Activated naive CD4-positive, alpha-beta T cell treated with anti-CD3 and anti-CD28 coated beads, Interleukin-2, amount 50 U/mL, for 24 hours (primary cell): ENCODE data around the gene FMNL1.
A peak's percentile ranks its signal among the peaks of the same experiment; 100 is the strongest.

Source experiments
- H3K27ac Mint-ChIP-seq: one replicate; pipeline ENCODE4 v1.8.0; 2021; ENCODE audit warnings: mild to moderate bottlenecking, mixed read lengths
- H3K27me3 Mint-ChIP-seq: one replicate; pipeline ENCODE4 v1.8.0; 2021; ENCODE audit warnings: mixed read lengths
- H3K36me3 Mint-ChIP-seq: one replicate; pipeline ENCODE4 v1.8.0; 2021; ENCODE audit warnings: mixed read lengths
- H3K4me1 Mint-ChIP-seq: one replicate; pipeline ENCODE4 v1.8.0; 2021; ENCODE audit warnings: mixed read lengths
- H3K4me3 Mint-ChIP-seq: one replicate; pipeline ENCODE4 v1.8.0; 2021; ENCODE audit warnings: mild to moderate bottlenecking, mixed read lengths
- H3K9me3 Mint-ChIP-seq: one replicate; pipeline ENCODE4 v1.8.0; 2021; ENCODE audit warnings: mixed read lengths

The FMNL1 gene

GRCh38 chr17:45289301-45290268, 67.9 kb downstream of the FMNL1 start:
- H3K27ac Mint-ChIP-seq = peak overlapping the region; percentile 83
- no peaks in the 10 kb centered on the region for H3K27me3 Mint-ChIP-seq
- H3K36me3 Mint-ChIP-seq = peaks cover 7% of the 10 kb centered on the region
- no peaks in the 10 kb centered on the region for H3K9me3 Mint-ChIP-seq
- no peak overlapping the region for H3K4me3 Mint-ChIP-seq
- H3K4me1 Mint-ChIP-seq = peaks cover 23% of the 10 kb centered on the region

GRCh38 chr17:45290269-45290765, 68.6 kb downstream of the FMNL1 start:
- H3K36me3 Mint-ChIP-seq = peaks cover 7% of the 10 kb centered on the region
- no peaks in the 10 kb centered on the region for H3K27me3 Mint-ChIP-seq
- no peaks in the 10 kb centered on the region for H3K9me3 Mint-ChIP-seq
- H3K4me1 Mint-ChIP-seq = peaks cover 26% of the 10 kb centered on the region
- no peak overlapping the region for H3K4me3 Mint-ChIP-seq
- H3K27ac Mint-ChIP-seq = peak overlapping the region; percentile 80

- peaks cover 5% of the 10 kb centered on the region for H3K36me3 Mint-ChIP-seq
- H3K4me3 Mint-ChIP-seq = no peak overlapping the region
- H3K9me3 Mint-ChIP-seq = no peaks in the 10 kb centered on the region
- H3K27ac Mint-ChIP-seq = peak overlapping the region; percentile 89
- H3K27me3 Mint-ChIP-seq = no peaks in the 10 kb centered on the region
- peaks cover 36% of the 10 kb centered on the region for H3K4me1 Mint-ChIP-seq
These were observed 69.6 kb downstream of the FMNL1 start for GRCh38 chr17:45291171-45291805.

GRCh38 chr17:45292696-45293412, 71.2 kb downstream of the FMNL1 start:
- Mint-ChIP-seq H3K4me3 (no peak overlapping the region), H3K27me3 (no peaks in the 10 kb centered on the region), H3K36me3 (peaks cover 5% of the 10 kb centered on the region), H3K27ac (peak overlapping the region; percentile 55), H3K4me1 (peaks cover 51% of the 10 kb centered on the region), H3K9me3 (no peaks in the 10 kb centered on the region)

GRCh38 chr17:45293413-45294211, 71.9 kb downstream of the FMNL1 start:
- Mint-ChIP-seq H3K27me3 (no peaks in the 10 kb centered on the region), H3K4me1 (peaks cover 59% of the 10 kb centered on the region), H3K9me3 (no peaks in the 10 kb centered on the region), H3K36me3 (peaks cover 6% of the 10 kb centered on the region), H3K4me3 (no peak overlapping the region), H3K27ac (peak overlapping the region; percentile 77)

GRCh38 chr17:45294506-45294905, 72.8 kb downstream of the FMNL1 start:
- Mint-ChIP-seq H3K27ac (peak overlapping the region; percentile 77), H3K36me3 (peaks cover 3% of the 10 kb centered on the region)

GRCh38 chr17:45296003-45296832, 74.5 kb downstream of the FMNL1 start:
- Mint-ChIP-seq H3K36me3 (peaks cover 1% of the 10 kb centered on the region), H3K9me3 (no peaks in the 10 kb centered on the region), H3K4me3 (no peak overlapping the region), H3K4me1 (peaks cover 81% of the 10 kb centered on the region), H3K27ac (peak overlapping the region; percentile 80), H3K27me3 (no peaks in the 10 kb centered on the region)

More at GRCh38 chr17:45294506-45294905, 72.8 kb downstream of the FMNL1 start:
- no peaks in the 10 kb centered on the region for H3K9me3 Mint-ChIP-seq
- H3K27me3 Mint-ChIP-seq = no peaks in the 10 kb centered on the region
- H3K4me1 Mint-ChIP-seq = peaks cover 68% of the 10 kb centered on the region
- no peak overlapping the region for H3K4me3 Mint-ChIP-seq

GRCh38 chr17:45296833-45297124, 75.1 kb downstream of the FMNL1 start:
- peak overlapping the region; percentile 80 for H3K27ac Mint-ChIP-seq
- H3K9me3 Mint-ChIP-seq = no peaks in the 10 kb centered on the region
- peaks cover 86% of the 10 kb centered on the region for H3K4me1 Mint-ChIP-seq
- no peaks in the 10 kb centered on the region for H3K27me3 Mint-ChIP-seq
- H3K36me3 Mint-ChIP-seq = peaks cover 1% of the 10 kb centered on the region
- no peak overlapping the region for H3K4me3 Mint-ChIP-seq
